T-helper 22 cell (primary cell): ENCODE data around the gene ETV3L.
"Not testable (repeated sequence)": the region's sequence is repeated elsewhere in the genome, so short reads cannot be mapped to it uniquely, and the experiment has no call there.

Experiments used
- DNase-seq: peaks from one replicate; pipeline ENCODE4 v3.0.0-alpha.2; 2020; ENCODE audit warnings: low read depth

ETV3L gene

GRCh38 chr1:157105298-157105987 lies 5.8 kb upstream of the ETV3L start:
- no peak for DNase-seq

GRCh38 chr1:157104598-157105293 lies 5.1 kb upstream of the ETV3L start:
- no peak for DNase-seq

DNA sequence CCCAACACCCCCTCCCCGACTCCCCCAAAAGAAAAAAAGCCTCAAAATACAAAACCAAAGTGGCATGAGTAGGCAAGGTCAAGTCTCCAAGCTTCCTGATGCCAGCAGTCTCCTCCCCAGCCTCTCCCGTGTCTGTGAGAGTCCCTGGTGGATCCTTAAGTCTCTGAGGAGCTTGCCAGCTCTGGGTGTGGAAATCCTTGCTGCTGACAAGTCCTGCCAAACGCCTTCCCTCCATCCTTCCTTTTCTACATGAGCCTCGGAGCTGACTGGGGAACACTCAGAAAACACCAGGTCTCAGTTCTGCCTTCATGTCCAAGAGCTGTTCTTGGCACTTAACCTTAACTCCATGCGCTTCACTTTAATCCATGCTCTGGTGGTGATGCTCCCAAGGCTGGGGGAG lies 3.7 kb upstream of the ETV3L start:
- no peak for DNase-seq

GRCh38 chr1:157101149-157101548 lies 1.5 kb upstream of the ETV3L start:
- DNase-seq, result no peak

DNA sequence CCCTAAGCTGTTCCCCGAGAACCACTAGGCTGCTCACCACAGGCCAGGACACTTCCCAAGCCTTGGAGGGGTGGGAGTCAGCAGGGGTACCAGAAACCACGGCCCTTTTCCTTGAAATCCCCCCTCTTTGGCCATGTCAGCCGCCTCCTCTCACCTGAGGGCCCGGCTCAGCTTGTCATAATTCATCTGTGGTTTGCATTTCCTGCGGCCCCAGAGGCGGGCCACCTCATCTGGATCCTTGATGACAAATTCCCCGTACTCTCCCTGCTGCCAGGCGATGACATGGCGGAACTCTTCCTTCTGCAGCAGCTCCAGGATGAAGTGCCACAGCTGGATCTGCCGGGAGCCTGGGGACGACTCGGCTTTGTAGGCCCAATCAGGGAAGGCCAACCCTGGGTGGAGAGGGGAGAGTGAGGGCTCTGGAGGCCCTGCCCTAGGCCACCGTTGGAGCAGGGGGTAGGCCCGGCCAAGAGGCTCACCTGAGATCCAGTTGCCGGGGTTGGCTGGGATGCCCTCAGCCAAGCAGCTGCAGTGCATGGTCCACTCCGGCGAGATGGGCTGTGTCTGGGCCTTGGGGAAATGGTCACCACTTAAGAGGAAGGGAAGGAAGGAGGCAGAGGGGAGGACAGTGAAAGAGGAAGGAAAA lies 498 bp downstream of the ETV3L start:
- not testable (repeated sequence) for DNase-seq

GRCh38 chr1:157098519-157098918 lies 1.1 kb downstream of the ETV3L start:
- DNase-seq, result no peak

DNA sequence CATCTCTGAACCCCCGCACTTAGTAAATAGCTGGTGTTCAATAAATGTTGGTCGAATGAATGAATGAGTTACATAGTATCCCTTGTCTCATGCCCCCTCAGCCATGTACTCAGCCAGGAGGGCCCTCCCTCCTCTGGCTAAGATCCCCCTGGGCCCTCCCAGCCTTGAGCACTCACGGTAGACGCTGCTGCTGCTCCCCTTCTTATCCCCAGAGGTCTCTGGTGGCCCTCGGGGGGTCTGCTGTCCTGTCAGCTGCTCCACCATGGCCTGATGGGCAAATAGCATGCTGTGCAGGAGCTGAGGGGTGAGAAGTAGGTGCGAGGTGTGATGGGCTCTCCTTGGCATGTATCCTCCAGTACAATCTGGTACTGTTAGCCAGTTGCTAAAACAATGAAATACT lies 1.9 kb downstream of the ETV3L start:
- no peak for DNase-seq

DNA sequence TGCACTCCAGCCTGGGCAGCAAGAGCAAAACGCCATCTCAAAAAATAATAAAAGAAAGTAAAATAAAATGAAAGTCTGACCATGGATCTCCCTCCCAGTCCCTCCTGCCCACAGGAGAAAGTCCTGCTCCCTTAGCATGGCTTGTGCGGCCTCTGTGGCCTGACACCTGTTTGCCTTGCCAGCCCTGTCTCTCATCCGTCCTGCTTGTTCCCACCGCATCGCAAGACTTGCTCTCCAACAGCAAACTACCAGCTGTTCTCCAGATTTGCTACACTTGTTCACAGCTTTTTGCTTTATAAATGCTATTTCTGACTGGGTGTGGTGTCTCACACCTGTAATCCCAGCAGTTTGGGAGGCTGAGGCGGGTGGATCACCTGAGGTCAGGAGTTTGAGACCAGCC lies 2.7 kb downstream of the ETV3L start:
- DNase-seq, result no peak

DNA sequence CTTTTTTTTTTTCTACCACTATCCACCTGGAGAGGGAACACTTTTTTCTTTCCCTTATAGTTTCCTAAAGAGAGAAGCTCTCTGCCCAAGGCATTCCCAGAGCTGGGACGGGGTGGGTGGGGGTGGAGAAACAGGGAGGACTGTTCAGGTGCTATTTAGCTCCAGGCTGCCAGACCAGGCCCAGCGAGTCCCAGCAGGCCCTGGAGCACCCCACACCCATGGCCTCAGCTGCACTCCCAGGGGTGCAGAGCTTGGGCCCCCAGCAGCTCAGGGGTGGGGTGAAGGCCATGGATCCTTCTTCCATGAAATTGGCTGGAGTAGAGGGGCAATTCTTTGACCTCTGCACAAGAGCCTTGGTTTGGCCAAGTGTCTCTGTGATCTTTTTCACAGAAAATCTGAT lies 4.1 kb downstream of the ETV3L start:
- no peak for DNase-seq

GRCh38 chr1:157095091-157095490 lies 4.5 kb downstream of the ETV3L start:
- no peak for DNase-seq

DNA sequence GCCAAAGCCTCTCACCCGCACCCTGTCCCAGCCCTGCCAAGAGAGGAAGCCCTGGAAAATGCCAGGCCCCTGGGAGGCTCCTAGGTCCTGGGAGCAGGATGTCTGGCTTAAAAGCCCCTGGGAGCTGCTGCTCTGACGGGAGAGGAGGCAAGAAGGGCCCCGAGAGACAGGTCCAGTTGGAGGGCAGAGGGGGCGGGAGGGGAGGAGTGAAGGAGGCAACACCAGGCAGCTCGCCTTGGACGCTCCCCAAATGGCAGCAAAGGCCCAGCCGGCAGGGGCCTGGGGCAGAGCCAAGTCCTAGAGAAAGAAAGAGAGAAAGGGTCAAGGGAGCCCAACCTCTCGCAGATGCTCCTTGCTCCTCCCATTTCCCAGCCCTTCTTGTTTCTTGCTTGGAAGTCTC lies 6.8 kb downstream of the ETV3L start:
- no peak for DNase-seq

- no peak for DNase-seq
Measured at GRCh38 chr1:157091668-157092273, 7.8 kb downstream of the ETV3L start.

- DNase-seq, result no peak
Measured at GRCh38 chr1:157091186-157091585, 8.4 kb downstream of the ETV3L start.

DNA sequence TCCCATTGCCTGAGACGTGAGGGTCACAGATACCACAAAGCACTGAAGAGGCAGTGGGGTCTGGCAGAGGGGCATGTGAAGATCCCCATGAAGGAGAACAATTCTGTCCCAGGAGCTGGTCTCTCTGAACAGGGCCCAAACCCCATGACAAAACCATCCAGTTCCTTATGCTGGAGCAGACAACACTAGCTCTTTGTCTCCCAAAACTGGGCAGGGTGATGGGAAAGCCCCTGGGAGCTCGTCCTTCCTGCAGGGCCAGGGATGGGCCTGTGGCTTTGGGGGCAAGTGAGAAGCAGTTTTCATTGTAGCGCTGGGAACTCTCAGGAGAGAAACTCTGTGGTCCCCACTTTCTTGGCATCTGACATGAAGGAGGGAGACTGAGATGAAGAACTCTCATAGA lies 8.8 kb downstream of the ETV3L start:
- DNase-seq, result no peak

DNA sequence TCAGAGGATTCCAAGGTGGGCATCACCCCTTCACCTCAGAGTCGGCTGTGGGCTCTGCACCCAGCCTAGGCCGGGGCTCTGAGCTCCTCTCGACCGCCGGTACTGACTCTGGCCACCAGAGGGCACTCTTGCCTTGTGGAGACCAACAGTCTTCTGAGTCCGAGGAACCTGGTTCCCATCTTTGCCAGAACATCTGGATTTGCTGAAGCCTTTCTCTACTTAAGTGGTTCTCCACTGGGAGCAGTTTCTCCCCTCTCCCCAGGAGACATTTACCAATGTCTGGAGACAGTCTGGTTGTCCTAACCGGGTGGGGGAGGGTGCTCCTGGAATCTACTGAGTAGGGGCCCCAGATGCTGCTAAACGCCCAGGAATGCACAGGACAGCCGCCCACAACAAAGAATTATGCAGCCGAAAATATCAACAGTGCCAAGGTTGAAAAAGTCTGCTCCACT lies 9.4 kb downstream of the ETV3L start:
- DNase-seq, result peak; percentile 58

DNA sequence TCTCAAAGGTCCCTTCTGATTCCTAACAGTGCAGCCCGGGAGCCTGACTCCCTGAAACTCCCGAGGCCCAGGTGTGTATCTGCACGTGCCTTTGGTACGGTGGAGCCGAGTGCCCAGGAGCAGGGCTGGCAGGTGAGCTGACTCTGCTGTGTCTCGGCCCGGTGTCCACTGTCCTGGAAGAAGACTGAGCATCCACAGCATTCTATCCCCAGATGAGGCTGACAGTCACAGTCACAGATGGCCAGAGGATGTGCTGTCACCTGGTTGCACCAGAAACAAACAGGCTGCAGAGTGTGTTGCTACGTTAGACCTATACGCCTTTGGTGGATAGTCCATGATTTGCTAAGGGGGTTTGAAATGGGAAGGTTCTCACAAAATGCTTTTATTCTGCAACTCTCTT lies 9.8 kb downstream of the ETV3L start:
- no peak for DNase-seq

- no peak for DNase-seq
Measured at GRCh38 chr1:157088607-157089006, 11.0 kb downstream of the ETV3L start.

- DNase-seq, result no peak
Measured at GRCh38 chr1:157087030-157087429, 12.6 kb downstream of the ETV3L start.

DNA sequence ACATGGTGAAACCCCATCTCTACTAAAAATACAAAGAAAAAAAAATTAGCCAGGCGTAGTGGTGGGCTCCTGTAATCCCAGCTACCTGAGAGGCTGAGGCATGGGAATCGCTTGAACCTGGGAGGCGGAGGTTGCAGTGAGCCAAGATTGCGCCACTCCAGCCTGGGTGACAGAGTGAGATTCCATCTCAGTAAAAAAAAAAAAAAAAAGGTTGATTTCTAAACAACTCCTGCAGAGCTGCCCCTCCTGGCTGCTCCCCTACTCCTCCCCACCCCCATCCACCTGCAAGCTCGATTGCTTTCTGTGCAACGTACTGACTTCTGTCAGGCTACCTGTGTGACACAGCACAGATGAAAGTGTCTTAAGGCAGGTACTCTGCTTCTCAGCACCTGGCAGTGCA lies 13.3 kb downstream of the ETV3L start:
- DNase-seq, result no peak

DNA sequence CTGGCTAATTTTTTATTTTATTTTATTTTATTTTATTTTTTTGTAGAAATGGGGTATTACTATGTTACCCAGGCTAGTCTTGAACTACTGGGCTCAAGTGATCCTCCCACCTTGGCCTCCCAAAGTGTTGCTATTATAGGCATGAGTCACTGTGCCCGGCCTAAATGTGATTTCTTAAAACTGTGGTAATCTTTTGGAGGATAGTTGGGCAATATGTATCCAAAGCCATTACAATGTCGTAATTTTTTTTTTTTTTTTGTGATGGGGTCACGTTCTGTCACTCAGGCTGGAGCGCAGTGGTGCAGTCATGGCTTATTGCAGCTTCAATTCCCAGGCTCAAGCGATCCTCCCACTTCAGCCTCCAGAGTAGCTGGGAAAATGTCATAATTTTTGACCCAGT lies 14.2 kb downstream of the ETV3L start:
- no peak for DNase-seq

DNA sequence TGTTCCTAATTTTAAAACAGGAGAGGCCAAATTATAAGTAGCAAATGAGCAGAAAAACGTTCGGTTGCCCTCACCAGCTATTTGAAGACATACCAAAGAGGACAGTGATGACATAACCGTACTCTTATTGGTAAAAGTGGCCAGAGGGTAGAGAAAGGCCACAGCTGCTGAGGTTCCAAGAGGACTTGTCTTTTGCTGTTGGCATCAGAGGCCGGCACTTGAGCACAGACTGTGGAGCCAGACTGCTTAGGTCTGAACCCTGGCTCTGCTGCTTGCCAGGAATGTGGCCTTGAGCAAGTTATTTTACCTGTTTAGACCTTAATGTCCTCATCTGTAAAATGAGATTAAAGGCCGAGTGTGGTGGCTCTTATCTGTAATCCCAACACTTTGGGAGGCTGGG lies 14.9 kb downstream of the ETV3L start:
- no peak for DNase-seq

GRCh38 chr1:157081707-157082106 lies 17.9 kb downstream of the ETV3L start:
- DNase-seq, result no peak

GRCh38 chr1:157080714-157081113 lies 18.9 kb downstream of the ETV3L start:
- DNase-seq, result no peak
